Measurements from ENCODE around the gene LCN15.
"Not testable (repeated sequence)": the region's sequence is repeated elsewhere in the genome, so short reads cannot be mapped to it uniquely, and the experiment has no call there.

LCN15 gene

GRCh38 chr9:136722093-136722968, 42.0 kb downstream of the LCN15 start:
- no peak for DNase-seq (ENCODE audit: low read depth)

- DNase-seq (ENCODE audit: low read depth): no peak
Observed at GRCh38 chr9:136721339-136722092, 42.8 kb downstream of the LCN15 start.

- DNase-seq (ENCODE audit: low read depth): no peak
Observed at GRCh38 chr9:136720898-136721338, 43.4 kb downstream of the LCN15 start.

- no peak for DNase-seq (ENCODE audit: low read depth)
Observed at GRCh38 chr9:136720251-136720897, 43.9 kb downstream of the LCN15 start.

GRCh38 chr9:136719195-136719880, 45.0 kb downstream of the LCN15 start:
- no peak for DNase-seq (ENCODE audit: low read depth)

GRCh38 chr9:136718345-136719194, 45.7 kb downstream of the LCN15 start:
- DNase-seq (ENCODE audit: low read depth): no peak

- no peak for DNase-seq (ENCODE audit: low read depth)
Observed at GRCh38 chr9:136717399-136717798, 46.9 kb downstream of the LCN15 start.

- no peak for DNase-seq (ENCODE audit: low read depth)
Observed at GRCh38 chr9:136714893-136715274, 49.4 kb downstream of the LCN15 start.

- no peak for DNase-seq (ENCODE audit: low read depth)
Observed at GRCh38 chr9:136714096-136714892, 50.0 kb downstream of the LCN15 start.

- DNase-seq (ENCODE audit: low read depth): no peak
Observed at GRCh38 chr9:136713550-136713949, 50.8 kb downstream of the LCN15 start.

- DNase-seq (ENCODE audit: low read depth): no peak
Observed at GRCh38 chr9:136712690-136713544, 51.4 kb downstream of the LCN15 start.

GRCh38 chr9:136711751-136712689, 52.3 kb downstream of the LCN15 start, which contains the start of gene DIPK1B:
TSS of gene DIPK1B (plus strand) at chr9:136712572. CDS start at chr9:136712666, 94 bp downstream.
- no peak for DNase-seq (ENCODE audit: low read depth)

GRCh38 chr9:136711219-136711648, 53.1 kb downstream of the LCN15 start:
- DNase-seq (ENCODE audit: low read depth): not testable (repeated sequence)

- no peak for DNase-seq (ENCODE audit: low read depth)
Observed at GRCh38 chr9:136710543-136710942, 53.8 kb downstream of the LCN15 start.

Data from stimulated activated CD4-positive, alpha-beta T cell treated with anti-CD3 and anti-CD28 coated beads, Interleukin-2, amount 100 ng/mL, for 4 hours (primary cell).